HG02763 (cell line): ENCODE measurements around the gene RPS8.
"Not testable (repeated sequence)": the region's sequence is repeated elsewhere in the genome, so short reads cannot be mapped to it uniquely, and the experiment has no call there.

Experiments used
- ATAC-seq: cut with Tn5 transposase; IDR thresholded peaks from one replicate; pipeline ENCODE4 v1.9.1; 2021; ENCODE audit warnings: mild to moderate bottlenecking, moderate library complexity; ENCODE audit not compliant: unreplicated experiment

Gene RPS8

GRCh38 chr1:44802306-44803061 is 27.1 kb downstream of the RPS8 start:
- no peak for ATAC-seq

GRCh38 chr1:44803062-44803311 is 27.6 kb downstream of the RPS8 start:
- ATAC-seq: no peak

- no peak for ATAC-seq
Observed at GRCh38 chr1:44803312-44804095, 28.2 kb downstream of the RPS8 start.

- ATAC-seq: no peak
Observed at GRCh38 chr1:44805311-44806024, 30.1 kb downstream of the RPS8 start.

GRCh38 chr1:44806025-44806703 is 30.8 kb downstream of the RPS8 start:
- ATAC-seq: no peak

GRCh38 chr1:44806704-44807363 is 31.5 kb downstream of the RPS8 start, which contains the start of gene DYNLT4:
DYNLT4 (minus strand) TSS chr1:44807351; CDS start chr1:44806668, 683 bp downstream.
- ATAC-seq: no peak

GRCh38 chr1:44807364-44808062 is 32.2 kb downstream of the RPS8 start:
- peak; percentile 33 for ATAC-seq

GRCh38 chr1:44808063-44808937 is 33.0 kb downstream of the RPS8 start, which contains the start of gene BTBD19:
BTBD19 (plus strand) TSS chr1:44808523; CDS start chr1:44808821, 298 bp downstream.
- ATAC-seq: peak; percentile 30

GRCh38 chr1:44808938-44809917 is 33.9 kb downstream of the RPS8 start:
- ATAC-seq: peak; percentile 38

GRCh38 chr1:44810101-44810761 is 34.9 kb downstream of the RPS8 start:
- ATAC-seq: no peak

GRCh38 chr1:44810762-44811105 is 35.4 kb downstream of the RPS8 start:
- not testable (repeated sequence) for ATAC-seq

GRCh38 chr1:44811234-44811633 is 35.9 kb downstream of the RPS8 start:
- ATAC-seq: no peak

GRCh38 chr1:44812822-44813543 is 37.6 kb downstream of the RPS8 start:
- ATAC-seq: no peak

GRCh38 chr1:44815926-44816325 is 40.6 kb downstream of the RPS8 start:
- ATAC-seq: not testable (repeated sequence)

GRCh38 chr1:44817307-44817706 is 42.0 kb downstream of the RPS8 start:
- no peak for ATAC-seq

GRCh38 chr1:44817771-44818495 is 42.6 kb downstream of the RPS8 start:
- no peak for ATAC-seq
